H1 (cell line): ENCODE measurements around the gene AOPEP. TPM values are rescaled to one million over a fixed set of nuclear protein-coding genes. Genes with fewer than 3 reads are reported as not detected.

ENCODE experiments used
- CTCF ChIA-PET: fragments of 300-600 bp; sonication (Branson Sonifier 250); formaldehyde crosslinking; loops from one replicate; lab custom pipeline; 2021; ENCODE audit not compliant: partially characterized antibody; lab: Charles Lee
- POLR2A ChIA-PET: fragments of 300-600 bp; sonication (Branson Sonifier 250); formaldehyde crosslinking; loops from one replicate; lab custom pipeline; 2021; ENCODE audit warnings: inconsistent platforms; ENCODE audit not compliant: partially characterized antibody; lab: Charles Lee
- DNase-seq, 2 experiments: peaks; one replicate each; pipeline versions ENCODE4 v3.0.0 to v3.0.0-alpha.2; 2010 to 2022; ENCODE audit warnings: low spot score in 2 of 2, low read depth in 1 of 2, mixed read lengths in 1 of 2
- FAIRE-seq: peaks from 2 replicates; lab custom pipeline; 2011; peaks lifted over from hg19 to GRCh38; lab: Jason Lieb, UNC
- H2AFZ ChIP-seq: 2 replicates; pipeline ENCODE4 v1.8.1; 2012; ENCODE audit warnings: low read length, inconsistent platforms
- H2AK5ac ChIP-seq: 2 replicates; pipeline ENCODE4 v1.6.1; 2013; ENCODE audit warnings: low read depth, low read length
- H2BK120ac ChIP-seq: replicated peaks from 2 replicates; pipeline ENCODE3; 2013; ENCODE audit warnings: low read depth, low read length, inconsistent platforms
- H2BK12ac ChIP-seq: 2 replicates; pipeline ENCODE4 v1.6.1; 2013; ENCODE audit warnings: low read depth, low read length
- H2BK15ac ChIP-seq: 2 replicates; pipeline ENCODE4 v1.6.1; 2013; ENCODE audit warnings: low read length
- H2BK20ac ChIP-seq: 2 replicates; pipeline ENCODE4 v1.6.1; 2013; ENCODE audit warnings: low read length
- H2BK5ac ChIP-seq: 2 replicates; pipeline ENCODE4 v1.6.1; 2013; ENCODE audit warnings: low read depth, low read length
- H3K14ac ChIP-seq: 2 replicates; pipeline ENCODE4 v1.6.1; 2013; ENCODE audit warnings: inconsistent platforms; ENCODE audit not compliant: insufficient read length
- H3K18ac ChIP-seq: 2 replicates; pipeline ENCODE4 v1.6.1; 2013; ENCODE audit warnings: low read length; ENCODE audit errors: extremely low read depth
- H3K23ac ChIP-seq: 2 replicates; pipeline ENCODE4 v1.6.1; 2013; ENCODE audit warnings: inconsistent platforms; ENCODE audit not compliant: insufficient read length
- H3K23me2 ChIP-seq: 2 replicates; pipeline ENCODE4 v1.6.1; 2013; ENCODE audit warnings: low read depth, low read length
- H3K27ac ChIP-seq: 2 replicates; pipeline ENCODE4 v1.6.1; 2011; ENCODE audit warnings: low read depth, low read length, inconsistent platforms
- H3K27me3 ChIP-seq, 4 experiments: replicated peaks in 1 of 4; 1 replicate in 1 of 4; 2 replicates in 3 of 4; pipeline versions ENCODE4 v1.6.1 to v1.8.1; 2011 to 2013; ENCODE audit warnings: low read length in 3 of 4, mild to moderate bottlenecking in 3 of 4, inconsistent platforms in 2 of 4, mixed read lengths in 2 of 4, moderate library complexity in 1 of 4; ENCODE audit not compliant: control insufficient read depth in 3 of 4, insufficient read depth in 3 of 4; ENCODE audit errors: extremely low read depth in 1 of 4
- H3K36me3 ChIP-seq, 4 experiments: 2 replicates each; pipeline versions ENCODE4 v1.6.1 to v1.8.1; 2011 to 2013; ENCODE audit warnings: mild to moderate bottlenecking in 4 of 4, low read length in 3 of 4, moderate library complexity in 2 of 4, control low read depth in 1 of 4, inconsistent platforms in 1 of 4; ENCODE audit not compliant: insufficient read depth in 4 of 4, control insufficient read depth in 2 of 4
- H3K4ac ChIP-seq: replicated peaks from 2 replicates; pipeline ENCODE3; 2013; ENCODE audit warnings: low read length, low read depth, mixed read lengths, inconsistent platforms; ENCODE audit not compliant: insufficient read length
- H3K4me1 ChIP-seq, 4 experiments: replicated peaks in 1 of 4; 1 replicate in 1 of 4; 2 replicates in 3 of 4; pipeline versions ENCODE4 v1.6.1 to v1.8.1; 2011 to 2013; ENCODE audit warnings: low read length in 3 of 4, inconsistent platforms in 2 of 4, mixed read lengths in 1 of 4; ENCODE audit not compliant: insufficient read depth in 4 of 4, control insufficient read depth in 3 of 4
- H3K4me2 ChIP-seq, 2 experiments: 2 replicates each; pipeline versions ENCODE4 v1.6.1 to v1.8.1; 2011 to 2013; ENCODE audit warnings: low read depth in 2 of 2, low read length in 2 of 2, control low read depth in 1 of 2, inconsistent platforms in 1 of 2, mild to moderate bottlenecking in 1 of 2; ENCODE audit not compliant: insufficient read depth in 1 of 2
- H3K4me3 ChIP-seq, 4 experiments: fragments of 200-600, 300-600 bp in 1 of 4; sonication (generic), shearing (Covaris generic), sonication (Bioruptor Twin) in 1 of 4; 2 replicates each; pipeline versions ENCODE4 v1.5.1 to v1.8.1; 2011 to 2016; ENCODE audit warnings: low read length in 4 of 4, low read depth in 3 of 4, control low read depth in 2 of 4, inconsistent platforms in 2 of 4, mild to moderate bottlenecking in 2 of 4, mixed read lengths in 1 of 4, moderate library complexity in 1 of 4; ENCODE audit not compliant: insufficient read depth in 2 of 4; ENCODE audit errors: extremely low read depth in 1 of 4
- H3K56ac ChIP-seq: replicated peaks from 2 replicates; pipeline ENCODE3; 2013; ENCODE audit warnings: low read depth, mild to moderate bottlenecking, mixed read lengths, low read length, inconsistent platforms; ENCODE audit not compliant: insufficient read length
- H3K79me1 ChIP-seq: 2 replicates; pipeline ENCODE4 v1.6.1; 2013; ENCODE audit warnings: low read depth, low read length, control low read depth
- H3K79me2 ChIP-seq, 2 experiments: 2 replicates each; pipeline versions ENCODE4 v1.6.1 to v1.8.1; 2012 to 2013; ENCODE audit warnings: low read length in 2 of 2, mild to moderate bottlenecking in 2 of 2, inconsistent platforms in 1 of 2; ENCODE audit not compliant: insufficient read depth in 2 of 2, control insufficient read depth in 1 of 2
- H3K9ac ChIP-seq, 4 experiments: replicated peaks in 1 of 4; 1 replicate in 1 of 4; 2 replicates in 3 of 4; pipeline versions ENCODE4 v1.6.1 to v1.8.1; 2011 to 2013; ENCODE audit warnings: low read depth in 3 of 4, low read length in 3 of 4, control low read depth in 2 of 4, mild to moderate bottlenecking in 2 of 4, moderate library complexity in 2 of 4, inconsistent platforms in 1 of 4; ENCODE audit errors: extremely low read depth in 1 of 4
- H3K9me3 ChIP-seq, 2 experiments: 2 replicates each; pipeline versions ENCODE4 v1.6.1 to v1.8.1; 2012 to 2013; ENCODE audit warnings: mild to moderate bottlenecking in 2 of 2, moderate library complexity in 2 of 2, control low read depth in 1 of 2, inconsistent platforms in 1 of 2, low read depth in 1 of 2, low read length in 1 of 2, mixed read lengths in 1 of 2; ENCODE audit not compliant: insufficient read depth in 2 of 2
- H4K20me1 ChIP-seq, 2 experiments: replicated peaks in 1 of 2; 2 replicates each; pipeline versions ENCODE3 to v1.8.1; 2011 to 2013; ENCODE audit warnings: inconsistent platforms in 2 of 2, low read length in 2 of 2, mild to moderate bottlenecking in 1 of 2; ENCODE audit not compliant: insufficient read depth in 2 of 2, control insufficient read depth in 1 of 2
- H4K5ac ChIP-seq: 2 replicates; pipeline ENCODE4 v1.6.1; 2013; ENCODE audit warnings: low read length, low read depth, mixed read lengths, inconsistent platforms; ENCODE audit not compliant: insufficient read length
- H4K8ac ChIP-seq: 2 replicates; pipeline ENCODE4 v1.8.0; 2013; ENCODE audit warnings: mild to moderate bottlenecking, moderate library complexity, low read length, inconsistent platforms; ENCODE audit not compliant: insufficient read depth; ENCODE audit errors: extremely low read depth
- H4K91ac ChIP-seq: replicated peaks from 2 replicates; pipeline ENCODE3; 2013; ENCODE audit warnings: low read length, mixed read lengths, inconsistent platforms; ENCODE audit not compliant: insufficient read length
- ASH2L ChIP-seq: fragments of 200-600, 300-600 bp; sonication (generic); IDR thresholded peaks from one replicate; pipeline ENCODE4 v1.7.1; 2017; ENCODE audit warnings: low read length
- ATF3 ChIP-seq: IDR thresholded peaks from 2 replicates; pipeline ENCODE4 v1.6.1; 2011; ENCODE audit warnings: low read depth, mild to moderate bottlenecking, low read length; ENCODE audit not compliant: insufficient read depth
- CREB1 ChIP-seq: IDR thresholded peaks from 2 replicates; pipeline ENCODE4 v1.6.1; 2012; ENCODE audit warnings: inconsistent platforms
- GABPA ChIP-seq: IDR thresholded peaks from 2 replicates; pipeline ENCODE4 v1.6.1; 2011; ENCODE audit warnings: mild to moderate bottlenecking, low read length, moderate library complexity, borderline replicate concordance; ENCODE audit not compliant: insufficient read depth
- NRF1 ChIP-seq: IDR thresholded peaks from 2 replicates; pipeline ENCODE4 v1.6.1; 2011; ENCODE audit warnings: mild to moderate bottlenecking, low read depth, low read length, improper control_type of control experiment
- SP2 ChIP-seq: IDR thresholded peaks from 2 replicates; pipeline ENCODE4 v1.6.1; 2012; ENCODE audit warnings: mild to moderate bottlenecking, low read length, inconsistent platforms
- TBP ChIP-seq: IDR thresholded peaks from 2 replicates; pipeline ENCODE4 v1.6.1; 2011; ENCODE audit warnings: low read depth, low read length, improper control_type of control experiment
- USF2 ChIP-seq: IDR thresholded peaks from 2 replicates; pipeline ENCODE4 v1.6.1; 2011; ENCODE audit warnings: low read length, improper control_type of control experiment
- ZNF274 ChIP-seq: IDR thresholded peaks from 2 replicates; pipeline ENCODE4 v1.7.0; 2012; ENCODE audit warnings: low read length, borderline replicate concordance; ENCODE audit errors: extremely low read depth
- WGBS, 2 experiments: shearing (Covaris generic) in 1 of 2; methylation state at CpG; one replicate each; pipeline versions ENCODE4 v1.1.6 to v1.1.7; 2013 to 2015; ENCODE audit warnings: low lambda C conversion rate in 2 of 2, mixed read lengths in 2 of 2, inconsistent platforms in 1 of 2, low coverage in 1 of 2, missing lambda C conversion rate in 1 of 2; ENCODE audit not compliant: insufficient replicate concordance in 2 of 2, insufficient coverage in 1 of 2, insufficient read length in 1 of 2; ENCODE audit errors: extremely low coverage in 1 of 2, missing lambda C conversion rate in 1 of 2; 5-methylcytosine and 5-hydroxymethylcytosine counted together
- polyA plus RNA-seq, 7 experiments: library from polyadenylated mRNA; depleted of rRNA in 3 of 7; stranded (reverse) in 5 of 7; unstranded in 2 of 7; fragments of >200 nt in 5 of 7; fragments of 200-250 nt in 2 of 7; gene quantifications; 1 replicate in 5 of 7; 2 replicates in 1 of 7; 4 replicates in 1 of 7; pipeline versions ENCODE4 v1.2.1 to v1.2.3, GENCODE V29; 2011 to 2013; ENCODE audit warnings: missing spikeins in 2 of 7, mixed read lengths in 2 of 7
- total RNA-seq: library from RNA; stranded (reverse); fragmentation: NEBNext Ultra II Directional; extraction: Animal tissue kit (Norgen Biotek cat#: 25700); gene quantifications from 2 replicates; pipeline ENCODE4 v1.2.1, GENCODE V29; 2021

Gene AOPEP
- total and polyA plus RNA-seq, 2 of the 8 experiments (the other 6 are each of a cell fraction or from before 2014, with no cell fraction given): 6.1 to 14.3 TPM

- Histone ChIP-seq H3K9ac (no peak overlapping the region), H3K27me3 (no peaks in the 10 kb centered on the region), H2BK5ac (no peak overlapping the region), H3K14ac (no peak overlapping the region), H3K27ac (no peak overlapping the region), H2AK5ac (no peak overlapping the region), H3K9me3 (no peaks in the 10 kb centered on the region), H4K5ac (no peak overlapping the region), H3K18ac (no peak overlapping the region), H3K4me3 (no peak overlapping the region), H3K4ac (no peak overlapping the region), H3K56ac (no peak overlapping the region), H3K4me2 (no peak overlapping the region), H4K91ac (no peak overlapping the region), H3K23ac (no peak overlapping the region), H4K8ac (no peak overlapping the region), H3K4me1 (no peaks in the 10 kb centered on the region), H3K23me2 (no peaks in the 10 kb centered on the region), H3K79me1 (no peaks in the 10 kb centered on the region), H2BK20ac (no peak overlapping the region), H3K79me2 (no peaks in the 10 kb centered on the region), H2BK12ac (no peak overlapping the region), H2AFZ (no peak overlapping the region), H3K36me3 (peaks cover 0 to 3% (median 0%) of the 10 kb centered on the region in 4 experiments; a peak in 3 of 8 replicates), H2BK120ac (no peak overlapping the region), H2BK15ac (no peak overlapping the region), H4K20me1 (peaks cover 0 to 3% of the 10 kb centered on the region in 2 experiments)
- ChIA-PET CTCF (interaction anchor here (0.7 kb wide), 1 partner anchor 221 kb away, joined by 3 read pairs; no protein-coding TSS in a partner anchor), POLR2A (no interaction called here)
- DNase-seq (no peak), FAIRE-seq (no peak)
- WGBS, 2 experiments: 99% methylated on average over 3 of the region's 3 CpGs; no CpG with 5 or more reads in 1 of the 2 experiments
- no peak for TF ChIP-seq ATF3
- TF ChIP-seq GABPA: no peak
- TF ChIP-seq USF2: no peak
- no peak for TF ChIP-seq ZNF274
- no peak for TF ChIP-seq TBP
- no peak for TF ChIP-seq CREB1
- TF ChIP-seq SP2: no peak
- no peak for TF ChIP-seq NRF1
- TF ChIP-seq ASH2L: no peak
Measured at GRCh38 chr9:94798201-94798600, 71.7 kb downstream of the AOPEP start.
